ENCODE results near the gene AVPR1B. TPM values are rescaled to one million over a fixed set of nuclear protein-coding genes. Genes with fewer than 3 reads are reported as not detected.

The AVPR1B gene
- total RNA-seq: not detected

GRCh38 chr1:206117151-206117948 is at the start of gene AVPR1B:
Gene AVPR1B (minus strand): TSS chr1:206117388. CDS start chr1:206116890, 498 bp downstream.

Small RNA genes lying within 50 kb of the gene (small RNA-seq; reads per million reads assigned to genes)
- 0 reads per million in 2 donors for gene RF00271

Other genes starting within 250 kb of the AVPR1B start
- gene SLC26A9, start 173.9 kb downstream of the AVPR1B start, total RNA-seq: not detected
- gene RAB7B, start 114.0 kb downstream of the AVPR1B start, total RNA-seq: 10 to 100 TPM in 1 of 2 donors, 1 to 10 TPM in 1; 3.0 to 11.0 TPM
- gene CTSE, start 93.5 kb downstream of the AVPR1B start, total RNA-seq: under 1 TPM; 0.33 to 0.34 TPM
- not detected for gene RHEX, start 64.2 kb downstream of the AVPR1B start, total RNA-seq
- gene FAM72A, start 85.5 kb upstream of the AVPR1B start, total RNA-seq: 10 to 100 TPM in 1 of 2 donors, 1 to 10 TPM in 1; 8.6 to 11.0 TPM
- 100 to 1,000 TPM in 1 of 2 donors, 10 to 100 TPM in 1; 69.9 to 112 TPM for gene SRGAP2, start 86.2 kb upstream of the AVPR1B start, total RNA-seq